Mucosa of stomach (tissue), 1 donor: ENCODE results near the gene KCNAB3.

ENCODE experiments used
- H3K27me3 ChIP-seq: one replicate; pipeline ENCODE4 v1.7.0; 2013; ENCODE audit warnings: mild to moderate bottlenecking, low read length; ENCODE audit not compliant: control insufficient read depth, insufficient read depth
- H3K36me3 ChIP-seq: one replicate; pipeline ENCODE4 v1.7.0; 2013; ENCODE audit warnings: low read length; ENCODE audit not compliant: control insufficient read depth, insufficient read depth
- H3K4me1 ChIP-seq: one replicate; pipeline ENCODE4 v1.7.0; 2013; ENCODE audit warnings: mild to moderate bottlenecking, low read length; ENCODE audit not compliant: control insufficient read depth, insufficient read depth
- H3K4me3 ChIP-seq: one replicate; pipeline ENCODE4 v1.7.0; 2013; ENCODE audit warnings: low read length
- H3K9ac ChIP-seq: one replicate; pipeline ENCODE4 v1.7.0; 2013; ENCODE audit warnings: mild to moderate bottlenecking, low read length, moderate library complexity
- H3K9me3 ChIP-seq: one replicate; pipeline ENCODE4 v1.7.0; 2013; ENCODE audit warnings: mild to moderate bottlenecking, low read length, moderate library complexity; ENCODE audit not compliant: control insufficient read depth
- donor health status: Pancreatic carcinoma.

The KCNAB3 gene

GRCh38 chr17:7881276-7882054 is 48.2 kb downstream of the KCNAB3 start:
- no peaks in the 10 kb centered on the region for H3K36me3 ChIP-seq
- peaks cover 13% of the 10 kb centered on the region for H3K4me1 ChIP-seq
- H3K9ac ChIP-seq: no peak overlapping the region
- no peak overlapping the region for H3K4me3 ChIP-seq
- H3K9me3 ChIP-seq: no peaks in the 10 kb centered on the region
- H3K27me3 ChIP-seq: no peaks in the 10 kb centered on the region

GRCh38 chr17:7880076-7880868 is 49.4 kb downstream of the KCNAB3 start:
- no peaks in the 10 kb centered on the region for H3K36me3 ChIP-seq
- H3K27me3 ChIP-seq: no peaks in the 10 kb centered on the region
- no peak overlapping the region for H3K4me3 ChIP-seq
- H3K4me1 ChIP-seq: peaks cover 6% of the 10 kb centered on the region
- H3K9me3 ChIP-seq: no peaks in the 10 kb centered on the region
- no peak overlapping the region for H3K9ac ChIP-seq

GRCh38 chr17:7878234-7878633 is 51.4 kb downstream of the KCNAB3 start:
- no peaks in the 10 kb centered on the region for H3K27me3 ChIP-seq
- H3K36me3 ChIP-seq: no peaks in the 10 kb centered on the region
- H3K9me3 ChIP-seq: no peaks in the 10 kb centered on the region
- H3K4me3 ChIP-seq: no peak overlapping the region
- H3K4me1 ChIP-seq: peaks cover 6% of the 10 kb centered on the region
- H3K9ac ChIP-seq: no peak overlapping the region

- no peaks in the 10 kb centered on the region for H3K36me3 ChIP-seq
- no peaks in the 10 kb centered on the region for H3K27me3 ChIP-seq
- no peaks in the 10 kb centered on the region for H3K4me1 ChIP-seq
- H3K4me3 ChIP-seq: no peak overlapping the region
- no peaks in the 10 kb centered on the region for H3K9me3 ChIP-seq
- no peak overlapping the region for H3K9ac ChIP-seq
Measured at GRCh38 chr17:7875804-7876370, 53.8 kb downstream of the KCNAB3 start.

- Histone ChIP-seq H3K27me3 (no peaks in the 10 kb centered on the region), H3K9ac (no peak overlapping the region), H3K9me3 (no peaks in the 10 kb centered on the region), H3K36me3 (no peaks in the 10 kb centered on the region), H3K4me1 (no peaks in the 10 kb centered on the region), H3K4me3 (no peak overlapping the region)
Measured at GRCh38 chr17:7873051-7873450, 56.6 kb downstream of the KCNAB3 start.
